ENCODE data around the gene C3orf18.

Gene C3orf18

GRCh38 chr3:50532062-50532705 lies 35.4 kb downstream of the C3orf18 start:
- Histone ChIP-seq H3K27ac (no peak overlapping the region), H3K4me3 (ENCODE audit: low read depth, low read length) (no peak overlapping the region), H3K36me3 (replicated peaks) (no peaks in the 10 kb centered on the region), H3K27me3 (replicated peaks) (peaks cover 21% of the 10 kb centered on the region)
- DNase-seq = peak; percentile 16
- in situ Hi-C loops (cut with HindIII; ENCODE audit: low pct_ligation_motif_present, low sequenced_read_pairs) = no loop called here
- TF ChIP-seq CTCF (IDR thresholded peaks at IDR 0.05; ENCODE audit: low read depth, low read length, missing control alignments) = peak; percentile 29

GRCh38 chr3:50531201-50531600 lies 36.3 kb downstream of the C3orf18 start:
- H3K36me3 ChIP-seq (replicated peaks) = no peaks in the 10 kb centered on the region
- in situ Hi-C loops (cut with HindIII; ENCODE audit: low pct_ligation_motif_present, low sequenced_read_pairs) = no loop called here
- no peak for TF ChIP-seq CTCF (IDR thresholded peaks at IDR 0.05; ENCODE audit: low read depth, low read length, missing control alignments)
- H3K4me3 ChIP-seq (ENCODE audit: low read depth, low read length) = no peak overlapping the region
- DNase-seq = no peak
- peaks cover 21% of the 10 kb centered on the region for H3K27me3 ChIP-seq (replicated peaks)
- no peak overlapping the region for H3K27ac ChIP-seq

- Histone ChIP-seq H3K27ac (no peak overlapping the region), H3K27me3 (replicated peaks) (peaks cover 21% of the 10 kb centered on the region), H3K4me3 (ENCODE audit: low read depth, low read length) (no peak overlapping the region), H3K36me3 (replicated peaks) (no peaks in the 10 kb centered on the region)
- no peak for TF ChIP-seq CTCF (IDR thresholded peaks at IDR 0.05; ENCODE audit: low read depth, low read length, missing control alignments)
- in situ Hi-C loops (cut with HindIII; ENCODE audit: low pct_ligation_motif_present, low sequenced_read_pairs) = no loop called here
- no peak for DNase-seq
Measured at GRCh38 chr3:50530001-50530970, 37.3 kb downstream of the C3orf18 start.

GRCh38 chr3:50525987-50526386 lies 41.6 kb downstream of the C3orf18 start:
- in situ Hi-C loops (cut with HindIII; ENCODE audit: low pct_ligation_motif_present, low sequenced_read_pairs) = no loop called here
- Histone ChIP-seq H3K27ac (no peak overlapping the region), H3K36me3 (replicated peaks) (no peaks in the 10 kb centered on the region), H3K27me3 (replicated peaks) (peaks cover 13% of the 10 kb centered on the region), H3K4me3 (ENCODE audit: low read depth, low read length) (no peak overlapping the region)
- peak; percentile 32 for DNase-seq
- no peak for TF ChIP-seq CTCF (IDR thresholded peaks at IDR 0.05; ENCODE audit: low read depth, low read length, missing control alignments)

GRCh38 chr3:50525191-50525910 lies 42.2 kb downstream of the C3orf18 start:
- in situ Hi-C loops (cut with HindIII; ENCODE audit: low pct_ligation_motif_present, low sequenced_read_pairs) = no loop called here
- no peak for DNase-seq
- H3K4me3 ChIP-seq (ENCODE audit: low read depth, low read length) = no peak overlapping the region
- H3K27ac ChIP-seq = no peak overlapping the region
- TF ChIP-seq CTCF (IDR thresholded peaks at IDR 0.05; ENCODE audit: low read depth, low read length, missing control alignments) = no peak
- H3K27me3 ChIP-seq (replicated peaks) = peaks cover 8% of the 10 kb centered on the region
- no peaks in the 10 kb centered on the region for H3K36me3 ChIP-seq (replicated peaks)

Measured in brain microvascular endothelial cell (primary cell).